GOT3 (cell line): ENCODE data around the gene GRM8.

Experiments used
- DNase-seq: peaks from one replicate; lab custom pipeline; 2025; ENCODE audit warnings: mixed read lengths; lab: John Stamatoyannopoulos, UW

Gene GRM8

GRCh38 chr7:127230192-127230925 lies 22.4 kb downstream of the GRM8 start:
- DNase-seq = no peak

- no peak for DNase-seq
Observed at GRCh38 chr7:127226685-127227374, 25.9 kb downstream of the GRM8 start.

DNA sequence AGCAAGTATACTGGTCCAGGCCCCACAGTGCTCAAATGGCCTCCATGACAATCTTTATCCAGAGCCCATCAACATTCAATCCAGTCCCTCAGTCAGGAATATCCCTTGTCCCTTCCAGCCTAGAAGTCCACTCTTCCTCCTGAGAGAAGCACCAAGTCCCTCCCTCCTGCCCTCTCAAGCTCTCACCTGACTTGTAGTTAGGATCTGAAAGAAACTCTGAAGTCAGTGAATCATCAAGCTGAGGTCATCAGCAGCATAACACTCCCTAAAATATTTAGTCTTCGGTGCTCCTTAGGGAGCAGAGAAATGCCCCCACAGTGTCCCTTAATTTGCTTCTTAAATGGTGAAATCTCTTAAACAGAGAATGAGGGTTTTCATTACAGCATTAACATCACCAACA lies 31.0 kb downstream of the GRM8 start:
- no peak for DNase-seq

- DNase-seq = no peak
Observed at GRCh38 chr7:127214956-127215718, 37.6 kb downstream of the GRM8 start.

GRCh38 chr7:127209886-127210285 lies 42.9 kb downstream of the GRM8 start:
- no peak for DNase-seq

DNA sequence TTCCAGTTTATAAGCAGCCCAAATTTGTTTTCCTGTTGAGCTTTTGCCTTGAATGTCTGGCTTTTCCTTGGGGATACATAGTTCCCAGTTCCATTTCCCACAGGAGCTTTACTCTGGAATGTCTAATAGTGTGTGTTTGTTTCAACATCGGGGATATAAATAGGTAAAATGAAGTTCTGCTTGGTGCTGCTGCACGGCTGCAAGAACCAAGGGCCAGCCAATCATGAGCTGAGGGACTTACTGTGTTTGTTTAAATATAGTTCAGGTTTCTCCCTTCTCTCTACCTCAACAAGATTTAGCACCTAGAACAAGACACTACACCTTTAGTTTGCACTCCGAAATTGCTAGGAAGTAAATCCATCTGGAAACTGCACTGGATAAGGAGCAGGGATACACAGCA lies 43.9 kb downstream of the GRM8 start:
- DNase-seq = no peak

GRCh38 chr7:127208351-127208750 lies 44.4 kb downstream of the GRM8 start:
- DNase-seq = no peak

DNA sequence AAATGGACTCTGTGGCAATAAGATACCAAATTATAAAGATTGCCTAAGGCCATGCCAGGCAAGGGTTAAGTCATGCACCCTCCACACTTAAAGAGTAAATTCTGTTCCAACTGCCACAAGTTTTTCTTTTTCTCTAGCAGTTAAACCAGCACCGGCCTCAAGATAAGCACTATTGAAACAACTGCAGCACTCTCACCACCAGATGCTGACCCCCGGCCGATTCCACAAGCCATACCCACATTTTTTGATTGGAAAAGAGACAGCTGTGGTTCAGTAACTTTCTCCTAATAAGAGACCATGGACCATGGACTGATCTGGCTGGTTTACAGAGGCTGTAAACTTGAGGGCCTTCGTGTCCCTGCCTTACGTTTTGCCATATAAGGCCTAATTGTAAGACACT lies 44.9 kb downstream of the GRM8 start:
- DNase-seq = no peak

DNA sequence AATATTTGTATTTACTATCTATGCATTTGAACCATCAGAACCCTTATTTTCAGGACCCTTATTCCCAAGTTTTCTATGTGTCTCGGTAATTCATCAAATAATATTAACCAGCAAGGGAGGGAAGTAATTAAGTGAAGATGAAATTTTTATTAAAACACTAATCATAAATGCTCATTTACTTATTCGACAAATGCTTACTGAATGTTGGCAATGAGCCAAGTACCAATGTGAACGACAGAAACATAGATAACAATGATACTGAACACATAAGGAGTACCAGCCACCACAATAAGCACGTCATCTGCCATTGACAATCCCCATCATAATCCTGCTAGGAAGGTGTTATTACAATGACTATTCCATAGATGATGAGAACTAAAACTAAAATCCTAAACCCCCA lies 45.5 kb downstream of the GRM8 start:
- DNase-seq = no peak

DNA sequence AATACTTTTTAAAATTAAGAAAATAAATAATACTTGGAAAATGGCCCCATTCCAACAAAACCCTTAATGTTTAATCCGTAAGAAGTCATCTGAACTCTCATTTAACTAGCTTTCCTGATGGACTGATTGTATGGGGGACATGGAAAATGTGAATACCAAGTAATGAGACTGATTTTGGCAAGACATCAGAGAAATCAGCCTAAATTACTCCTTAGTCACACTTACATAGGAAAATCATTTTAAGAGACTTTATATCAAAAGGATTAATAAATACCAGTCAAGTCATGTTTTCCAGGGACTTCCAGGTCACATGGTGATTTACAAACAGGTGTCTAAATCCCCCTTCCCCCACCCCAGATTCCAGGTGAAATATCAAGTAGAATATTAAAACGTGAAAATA lies 58.2 kb downstream of the GRM8 start:
- DNase-seq = no peak

DNA sequence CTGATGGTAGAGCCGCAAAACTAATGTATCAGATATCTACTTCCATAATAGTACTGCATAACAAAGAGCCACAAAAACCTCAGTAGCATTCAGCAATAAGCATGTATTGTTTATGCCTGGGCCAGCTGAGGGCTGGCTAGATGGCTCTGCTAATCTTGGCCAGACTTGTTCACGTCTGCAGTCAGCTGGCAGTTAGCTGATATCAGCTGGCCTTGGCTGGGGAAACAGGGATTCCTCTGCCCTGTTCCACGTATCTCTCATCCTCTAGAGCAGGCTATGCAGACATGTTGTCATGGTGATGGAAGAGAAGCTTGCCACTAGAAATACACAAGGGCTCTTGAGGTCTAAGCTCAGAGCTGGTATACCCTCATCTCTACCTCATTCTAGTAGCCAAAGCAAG lies 62.9 kb downstream of the GRM8 start:
- no peak for DNase-seq

DNA sequence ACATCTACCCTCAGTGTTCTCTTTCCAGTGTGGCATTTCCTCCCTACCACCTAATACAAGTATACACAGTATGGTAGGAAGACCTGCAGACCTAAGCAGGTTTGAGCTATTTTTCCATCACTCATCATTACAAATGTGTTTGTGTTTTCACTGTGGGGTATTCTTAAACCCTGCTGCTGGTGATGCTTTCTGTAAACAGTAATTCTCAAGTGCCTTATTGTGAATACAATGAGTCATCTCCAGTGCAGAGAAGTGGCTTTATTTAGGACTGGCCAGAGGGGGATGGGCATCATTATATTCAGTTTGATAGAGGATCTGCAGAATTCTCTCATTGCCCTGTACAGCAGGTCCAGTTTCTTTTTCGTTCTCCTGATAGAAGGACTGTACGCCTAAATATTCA lies 63.7 kb downstream of the GRM8 start:
- no peak for DNase-seq

- DNase-seq = no peak
Observed at GRCh38 chr7:127187740-127188139, 65.0 kb downstream of the GRM8 start.

GRCh38 chr7:127186686-127187085 lies 66.1 kb downstream of the GRM8 start:
- DNase-seq = no peak

DNA sequence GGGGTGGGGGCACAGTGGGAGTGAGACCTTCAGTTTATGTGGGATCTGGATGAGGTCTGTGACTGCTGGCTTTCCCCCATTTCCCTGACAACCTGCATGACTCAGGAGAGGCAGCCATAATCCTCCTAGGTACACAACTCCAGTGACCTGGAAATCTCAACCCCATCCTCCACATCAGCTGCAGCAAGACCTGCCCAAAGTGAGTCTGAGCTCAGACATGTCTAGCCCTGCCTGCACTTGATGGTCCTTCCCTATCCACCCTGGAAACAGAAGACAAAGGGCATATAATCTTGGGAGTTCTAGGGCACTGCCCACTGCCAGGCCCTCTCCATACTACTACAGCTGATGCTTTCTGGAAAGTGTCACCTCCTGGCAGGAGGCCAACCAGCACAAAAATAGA lies 75.6 kb downstream of the GRM8 start:
- no peak for DNase-seq

DNA sequence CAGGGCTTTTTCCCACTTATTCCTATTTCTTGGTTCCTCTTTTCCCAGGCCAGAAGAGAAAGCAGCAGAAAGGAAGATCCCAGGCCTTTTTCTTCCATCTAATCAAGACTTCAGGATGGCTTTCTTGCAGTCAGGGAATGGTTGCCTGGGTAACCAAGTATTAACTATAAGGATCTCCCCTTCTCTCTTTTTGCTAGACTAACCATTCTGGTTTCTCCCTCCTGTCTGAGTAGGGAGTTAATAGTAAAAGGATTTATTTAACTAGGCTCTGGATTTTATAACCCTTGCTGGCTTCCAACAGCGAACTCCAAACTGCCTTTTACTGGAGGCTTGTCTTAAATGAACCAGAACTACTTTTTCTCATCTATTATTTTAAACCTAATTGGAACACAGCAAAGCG lies 90.4 kb downstream of the GRM8 start:
- DNase-seq = no peak

DNA sequence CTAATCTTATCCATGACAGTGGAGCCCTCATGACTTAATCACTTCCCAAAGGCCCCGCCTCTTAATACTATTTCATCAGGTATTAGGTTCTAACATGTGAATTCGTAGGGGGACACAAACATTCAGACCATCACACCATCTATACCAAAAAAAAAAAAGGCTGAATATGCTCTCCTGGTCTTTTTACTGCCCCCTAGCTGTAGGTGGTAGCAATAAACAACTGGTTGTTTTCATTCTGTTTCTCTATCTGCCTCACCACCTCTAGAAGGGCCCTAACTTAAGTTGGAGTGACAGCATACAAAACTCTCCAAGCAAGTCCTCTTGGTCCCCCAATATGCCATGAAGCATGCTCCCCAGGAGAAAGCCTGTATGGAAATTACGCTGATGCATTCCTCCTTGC lies 94.1 kb downstream of the GRM8 start:
- no peak for DNase-seq

- DNase-seq = no peak
Observed at GRCh38 chr7:127154958-127155357, 97.8 kb downstream of the GRM8 start.

DNA sequence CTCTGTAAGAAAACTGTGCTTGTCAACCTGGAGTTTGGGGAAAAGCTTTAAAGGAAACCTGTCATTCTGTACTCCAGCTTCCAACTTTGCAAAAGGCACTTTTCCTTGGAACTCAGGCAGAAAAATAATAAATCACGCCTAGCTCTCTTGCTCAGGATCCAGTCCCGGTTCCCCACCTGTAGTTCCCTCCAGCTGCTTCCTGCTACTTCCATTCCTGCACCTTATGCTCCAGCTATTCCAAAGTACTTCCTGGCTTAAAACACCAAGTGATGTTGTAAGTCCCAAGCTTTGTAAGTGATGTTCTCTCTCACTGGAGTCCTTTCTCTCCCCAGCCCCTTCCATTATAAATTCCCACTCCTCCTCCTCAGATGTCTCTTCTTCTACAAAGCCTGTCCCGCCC lies 98.6 kb downstream of the GRM8 start:
- no peak for DNase-seq

DNA sequence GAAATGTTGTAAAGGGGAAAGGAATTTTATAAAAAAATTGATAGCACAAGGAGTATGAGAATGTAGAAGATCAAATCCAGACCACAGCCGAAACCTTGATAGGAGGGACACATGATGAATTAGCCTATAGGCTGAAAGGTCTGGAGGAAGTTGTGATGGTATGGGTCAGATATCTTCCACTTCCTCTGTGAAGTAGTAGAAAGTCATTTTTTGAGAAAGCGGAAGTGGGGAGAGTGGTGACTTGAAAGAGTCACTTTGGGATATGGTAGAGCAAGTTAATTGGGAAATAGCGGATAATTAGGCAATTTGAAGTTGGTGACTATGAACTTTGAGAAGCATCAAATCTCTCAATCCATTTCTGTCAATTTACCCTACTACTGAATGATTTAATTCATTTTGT lies 99.4 kb downstream of the GRM8 start:
- DNase-seq = no peak

DNA sequence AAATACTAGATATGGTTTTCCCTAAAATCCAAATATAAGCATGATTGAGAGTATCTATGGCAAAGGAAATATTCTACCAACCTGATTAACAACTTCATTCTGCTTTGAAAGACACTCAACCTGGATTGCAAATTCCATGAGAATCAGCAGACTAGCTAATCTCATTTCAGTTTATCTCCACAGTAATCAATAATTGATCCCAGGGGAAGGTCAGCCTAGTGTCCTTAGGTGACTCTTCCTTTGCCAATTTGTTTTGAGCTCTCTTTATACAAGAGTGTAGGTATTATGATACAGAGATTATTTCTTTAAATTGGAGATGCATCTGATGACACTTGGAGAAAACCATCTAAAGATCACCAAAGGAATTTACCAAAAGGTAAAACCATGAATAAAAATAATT lies 100.3 kb downstream of the GRM8 start:
- DNase-seq = no peak

DNA sequence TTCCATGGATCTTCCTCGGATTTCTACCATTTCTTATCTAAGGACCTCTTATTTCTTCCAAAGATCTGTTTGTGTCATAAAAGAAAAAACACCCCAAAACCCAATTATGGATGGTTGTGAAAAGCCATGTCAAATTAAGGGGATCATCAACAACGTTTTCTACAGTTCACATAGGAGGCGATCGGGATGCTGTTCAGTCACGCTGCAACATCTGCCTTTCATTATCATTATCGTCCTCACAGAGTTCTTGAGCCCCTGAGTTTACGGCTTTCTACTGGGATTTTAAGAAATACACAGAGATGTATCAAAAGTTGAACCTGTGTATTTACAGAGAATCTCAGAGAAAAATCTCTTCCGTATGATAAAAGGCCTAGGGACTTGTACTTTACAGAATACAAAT lies 101.4 kb downstream of the GRM8 start:
- DNase-seq = no peak

- DNase-seq = no peak
Observed at GRCh38 chr7:127150543-127150942, 102.2 kb downstream of the GRM8 start.
